ENCODE data around the gene TMEM50B. TPM values are rescaled to one million over a fixed set of nuclear protein-coding genes. Genes with fewer than 3 reads are reported as not detected.
"Not testable (repeated sequence)": the region's sequence is repeated elsewhere in the genome, so short reads cannot be mapped to it uniquely, and the experiment has no call there.

TMEM50B gene
- total and polyA plus RNA-seq, 2 experiments from 2014 or later, result 25.1 to 26.1 TPM

- no peak overlapping the region for H3K4me2 ChIP-seq
- Mint-ChIP-seq H3K36me3 (ENCODE audit: low read depth) (peaks cover 95% of the 10 kb centered on the region), H3K27me3 (ENCODE audit: insufficient read depth, low read depth, poor library complexity) (peaks cover 2% of the 10 kb centered on the region), H3K4me1 (no peaks in the 10 kb centered on the region), H3K27ac (no peak overlapping the region), H3K9me3 (no peaks in the 10 kb centered on the region; the same call in 1 of the 3 replicates), H3K4me3 (no peak overlapping the region)
- H3K9me2 ChIP-seq (ENCODE audit: insufficient read depth), result no peaks in the 10 kb centered on the region
- peaks cover 16% of the 10 kb centered on the region for H3F3A ChIP-seq (replicated peaks; ENCODE audit: low read depth)
- H3K4me1 ChIP-seq (ENCODE audit: insufficient read depth), result no peaks in the 10 kb centered on the region
- no peak overlapping the region for H2AFZ ChIP-seq
- peaks cover 10% of the 10 kb centered on the region; the same call in 1 of the 2 replicates for H4K20me1 ChIP-seq (replicated peaks; ENCODE audit: insufficient read depth)
- DNase-seq (ENCODE audit: low spot score), result no peak
- H3K27ac ChIP-seq (ENCODE audit: low read depth), result no peak overlapping the region
- no peaks in the 10 kb centered on the region for H3K79me2 ChIP-seq (replicated peaks; ENCODE audit: insufficient read depth)
- TF ChIP-seq ETS1 (IDR thresholded peaks at IDR 0.05) (no peak), ZNF114 (CRISPR knock-in tag; IDR thresholded peaks at IDR 0.05) (no peak), NANOG (IDR thresholded peaks at IDR 0.05; ENCODE audit: borderline replicate concordance) (no peak)
- H3K4me3 ChIP-seq, result no peak overlapping the region
- ATAC-seq, result no peak
- peaks cover 86% of the 10 kb centered on the region for H3K36me3 ChIP-seq (ENCODE audit: insufficient read depth)
- H3K27me3 ChIP-seq (ENCODE audit: insufficient read depth), result no peaks in the 10 kb centered on the region
These were observed 31.1 kb upstream of the TMEM50B start for GRCh38 chr21:33510826-33511225.

GRCh38 chr21:33507003-33507402, 27.2 kb upstream of the TMEM50B start:
- peaks cover 71% of the 10 kb centered on the region for H3K36me3 ChIP-seq (ENCODE audit: insufficient read depth)
- ATAC-seq; H3K4me1 ChIP-seq (ENCODE audit: insufficient read depth); H2AFZ ChIP-seq; H3K4me3 Mint-ChIP-seq; H3K79me2 ChIP-seq (replicated peaks; ENCODE audit: insufficient read depth); H3K27ac ChIP-seq (ENCODE audit: low read depth); H3K4me3 ChIP-seq; H3K27me3 Mint-ChIP-seq (ENCODE audit: insufficient read depth, low read depth, poor library complexity); H3K4me1 Mint-ChIP-seq; H3K27me3 ChIP-seq (ENCODE audit: insufficient read depth); DNase-seq (ENCODE audit: low spot score); H3K9me3 Mint-ChIP-seq; H3K27ac Mint-ChIP-seq; H3K4me2 ChIP-seq; H3K9me2 ChIP-seq (ENCODE audit: insufficient read depth): not testable (repeated sequence)
- H3K36me3 Mint-ChIP-seq (ENCODE audit: low read depth), result peaks cover 96% of the 10 kb centered on the region
- H3F3A ChIP-seq (replicated peaks; ENCODE audit: low read depth), result peaks cover 19% of the 10 kb centered on the region
- H4K20me1 ChIP-seq (replicated peaks; ENCODE audit: insufficient read depth), result 0 out of 2 replicates have a peak, but pooled peaks cover 10% of the 10 kb centered on the region

GRCh38 chr21:33505833-33506232, 26.1 kb upstream of the TMEM50B start:
- no peak overlapping the region for H3K27ac ChIP-seq (ENCODE audit: low read depth)
- H3K4me3 ChIP-seq, result no peak overlapping the region
- H3K4me1 ChIP-seq (ENCODE audit: insufficient read depth), result no peaks in the 10 kb centered on the region
- no peak overlapping the region for H3K4me2 ChIP-seq
- no peak overlapping the region for H3K27ac Mint-ChIP-seq
- H3K4me3 Mint-ChIP-seq, result no peak overlapping the region
- no peaks in the 10 kb centered on the region for H3K27me3 ChIP-seq (ENCODE audit: insufficient read depth)
- no peaks in the 10 kb centered on the region for H3K79me2 ChIP-seq (replicated peaks; ENCODE audit: insufficient read depth)
- no peaks in the 10 kb centered on the region; the same call in 2 of the 3 replicates for H3K9me3 Mint-ChIP-seq
- peaks cover 16% of the 10 kb centered on the region for H3F3A ChIP-seq (replicated peaks; ENCODE audit: low read depth)
- H3K36me3 Mint-ChIP-seq (ENCODE audit: low read depth), result peaks cover 86% of the 10 kb centered on the region
- H2AFZ ChIP-seq, result no peak overlapping the region
- DNase-seq (ENCODE audit: low spot score), result no peak
- TF ChIP-seq JUNB (IDR thresholded peaks at IDR 0.05; ENCODE audit: unreplicated experiment) (no peak), EZH2 (IDR thresholded peaks at IDR 0.05; ENCODE audit: low read depth, unreplicated experiment) (no peak), ZNF114 (CRISPR knock-in tag; IDR thresholded peaks at IDR 0.05) (no peak), ZNF462 (CRISPR knock-in tag; IDR thresholded peaks at IDR 0.05) (no peak)
- peaks cover 59% of the 10 kb centered on the region for H3K36me3 ChIP-seq (ENCODE audit: insufficient read depth)
- H3K27me3 Mint-ChIP-seq (ENCODE audit: insufficient read depth, low read depth, poor library complexity), result peaks cover 2% of the 10 kb centered on the region
- no peak for ATAC-seq
- no peaks in the 10 kb centered on the region for H3K9me2 ChIP-seq (ENCODE audit: insufficient read depth)
- no peaks in the 10 kb centered on the region for H3K4me1 Mint-ChIP-seq
- H4K20me1 ChIP-seq (replicated peaks; ENCODE audit: insufficient read depth), result 0 out of 2 replicates have a peak, but pooled peaks cover 6% of the 10 kb centered on the region

All from GM23338 (cell line).